ENCODE data around the gene POU4F3. TPM values are rescaled to one million over a fixed set of nuclear protein-coding genes. Genes with fewer than 3 reads are reported as not detected.

POU4F3 gene
- total and polyA plus RNA-seq, 2 of the 8 experiments (the other 6 are each of a cell fraction or from before 2014, with no cell fraction given): 0.09 TPM; not detected in 1

DNA sequence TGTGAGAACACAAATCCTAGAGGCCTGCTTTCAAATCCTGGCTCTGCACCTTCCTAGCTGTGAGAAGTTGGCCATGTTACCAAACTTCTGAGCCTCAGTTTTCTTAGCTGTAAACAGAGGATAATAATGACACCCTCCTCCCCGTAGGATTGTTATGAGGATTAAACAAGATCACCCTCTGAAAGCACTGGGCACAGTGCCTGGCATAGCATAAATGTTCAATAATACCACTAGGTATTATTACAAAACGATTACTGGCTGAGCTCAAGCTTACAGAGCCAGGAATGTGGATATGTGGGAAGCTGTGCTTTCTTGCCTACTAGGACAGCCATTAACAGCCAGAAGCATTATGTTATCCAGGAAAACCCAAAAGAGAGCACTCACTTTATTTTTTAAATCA is 30.8 kb upstream of the POU4F3 start (continued):
- TF ChIP-seq FOSL1 (IDR thresholded peaks at IDR 0.05; ENCODE audit: insufficient read depth, low read depth, low read length): no peak
- no peak for TF ChIP-seq RNF2 (IDR thresholded peaks at IDR 0.05; ENCODE audit: borderline replicate concordance, low read depth, low read length, missing control alignments, poor library complexity, severe bottlenecking)
- TF ChIP-seq USF2 (IDR thresholded peaks at IDR 0.05; ENCODE audit: low read length): no peak
- TF ChIP-seq CEBPB (IDR thresholded peaks at IDR 0.05; ENCODE audit: low read depth, low read length): no peak
- no peak for TF ChIP-seq RBBP5 (IDR thresholded peaks at IDR 0.05; ENCODE audit: borderline replicate concordance, low read depth, low read length)
- TF ChIP-seq EGR1 (IDR thresholded peaks at IDR 0.05; ENCODE audit: borderline replicate concordance, low read depth, low read length): no peak

All from H1 (cell line).